ENCODE data around the gene DNAH11.

DNA sequence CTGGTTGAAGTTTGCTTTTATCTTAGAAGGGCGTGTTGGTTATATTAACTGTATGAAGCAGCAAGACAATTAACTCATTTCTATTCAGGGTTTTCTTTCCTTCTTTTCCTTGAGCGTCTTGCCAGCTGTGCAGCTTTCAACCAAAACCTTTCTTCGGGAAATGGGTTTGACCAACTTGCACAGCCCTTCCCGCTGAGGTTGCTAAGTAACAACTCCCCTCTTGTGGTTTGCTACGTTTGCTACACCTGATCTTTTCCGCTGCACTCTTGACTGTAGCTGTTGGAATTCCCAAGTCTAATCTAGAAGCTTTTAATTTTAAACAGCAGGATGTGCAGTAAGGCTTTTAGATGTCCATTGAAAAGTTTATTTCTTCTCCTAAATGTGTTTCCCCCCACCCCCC is 286.0 kb downstream of the DNAH11 start:
- TF ChIP-seq, protein P1, sequence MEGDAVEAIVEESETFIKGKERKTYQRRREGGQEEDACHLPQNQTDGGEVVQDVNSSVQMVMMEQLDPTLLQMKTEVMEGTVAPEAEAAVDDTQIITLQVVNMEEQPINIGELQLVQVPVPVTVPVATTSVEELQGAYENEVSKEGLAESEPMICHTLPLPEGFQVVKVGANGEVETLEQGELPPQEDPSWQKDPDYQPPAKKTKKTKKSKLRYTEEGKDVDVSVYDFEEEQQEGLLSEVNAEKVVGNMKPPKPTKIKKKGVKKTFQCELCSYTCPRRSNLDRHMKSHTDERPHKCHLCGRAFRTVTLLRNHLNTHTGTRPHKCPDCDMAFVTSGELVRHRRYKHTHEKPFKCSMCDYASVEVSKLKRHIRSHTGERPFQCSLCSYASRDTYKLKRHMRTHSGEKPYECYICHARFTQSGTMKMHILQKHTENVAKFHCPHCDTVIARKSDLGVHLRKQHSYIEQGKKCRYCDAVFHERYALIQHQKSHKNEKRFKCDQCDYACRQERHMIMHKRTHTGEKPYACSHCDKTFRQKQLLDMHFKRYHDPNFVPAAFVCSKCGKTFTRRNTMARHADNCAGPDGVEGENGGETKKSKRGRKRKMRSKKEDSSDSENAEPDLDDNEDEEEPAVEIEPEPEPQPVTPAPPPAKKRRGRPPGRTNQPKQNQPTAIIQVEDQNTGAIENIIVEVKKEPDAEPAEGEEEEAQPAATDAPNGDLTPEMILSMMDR (conservative IDR thresholded peaks at IDR 0.05), result no peak
- TF ChIP-seq ZFX (IDR thresholded peaks at IDR 0.05), result no peak

All from C4-2B (cell line).